ENCODE data around the gene TCF7L2.
"Not testable (repeated sequence)": the region's sequence is repeated elsewhere in the genome, so short reads cannot be mapped to it uniquely, and the experiment has no call there.

The TCF7L2 gene

DNA sequence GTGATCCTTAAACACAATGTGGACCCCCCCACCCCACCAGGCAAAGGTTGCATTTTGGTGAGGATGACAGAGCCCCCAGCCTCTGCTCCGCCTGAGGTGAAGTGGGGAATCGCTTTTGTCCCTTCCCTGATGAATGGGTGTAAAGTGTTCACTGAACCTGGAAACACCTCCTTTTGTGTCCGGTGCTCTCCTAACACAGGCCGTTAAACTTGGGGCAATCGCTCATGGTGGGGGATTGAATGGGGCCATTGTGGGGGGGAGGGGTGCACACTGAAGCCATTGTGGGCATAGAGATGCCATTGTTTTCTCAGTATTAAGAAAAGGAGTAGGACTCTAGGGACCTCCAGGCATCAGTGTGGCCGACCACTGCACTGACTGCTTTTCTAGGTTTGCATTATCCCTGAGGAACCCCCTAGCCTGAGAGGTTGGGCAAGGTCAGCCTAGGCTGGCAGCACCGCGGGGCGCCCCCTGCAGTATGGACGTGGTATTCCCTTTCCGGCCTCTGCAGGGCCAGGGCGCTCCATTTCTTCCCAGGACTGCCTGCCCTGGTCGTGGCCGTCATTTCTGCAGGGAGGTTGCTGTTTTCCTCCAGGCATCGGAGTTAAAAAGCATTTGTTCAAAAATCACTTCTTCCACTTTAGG, 158.3 kb downstream of the TCF7L2 start:
- no peak for DNase-seq (ENCODE audit: extremely low read depth, insufficient read length)
- TF ChIP-seq, protein P1, sequence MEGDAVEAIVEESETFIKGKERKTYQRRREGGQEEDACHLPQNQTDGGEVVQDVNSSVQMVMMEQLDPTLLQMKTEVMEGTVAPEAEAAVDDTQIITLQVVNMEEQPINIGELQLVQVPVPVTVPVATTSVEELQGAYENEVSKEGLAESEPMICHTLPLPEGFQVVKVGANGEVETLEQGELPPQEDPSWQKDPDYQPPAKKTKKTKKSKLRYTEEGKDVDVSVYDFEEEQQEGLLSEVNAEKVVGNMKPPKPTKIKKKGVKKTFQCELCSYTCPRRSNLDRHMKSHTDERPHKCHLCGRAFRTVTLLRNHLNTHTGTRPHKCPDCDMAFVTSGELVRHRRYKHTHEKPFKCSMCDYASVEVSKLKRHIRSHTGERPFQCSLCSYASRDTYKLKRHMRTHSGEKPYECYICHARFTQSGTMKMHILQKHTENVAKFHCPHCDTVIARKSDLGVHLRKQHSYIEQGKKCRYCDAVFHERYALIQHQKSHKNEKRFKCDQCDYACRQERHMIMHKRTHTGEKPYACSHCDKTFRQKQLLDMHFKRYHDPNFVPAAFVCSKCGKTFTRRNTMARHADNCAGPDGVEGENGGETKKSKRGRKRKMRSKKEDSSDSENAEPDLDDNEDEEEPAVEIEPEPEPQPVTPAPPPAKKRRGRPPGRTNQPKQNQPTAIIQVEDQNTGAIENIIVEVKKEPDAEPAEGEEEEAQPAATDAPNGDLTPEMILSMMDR (IDR thresholded peaks at IDR 0.05; ENCODE audit: insufficient read depth, low read length, poor library complexity, severe bottlenecking), result peak; percentile 63
- no peaks in the 10 kb centered on the region for H3K36me3 ChIP-seq (ENCODE audit: control insufficient read depth, insufficient read depth, low read length)
- H3K27me3 ChIP-seq (replicated peaks; ENCODE audit: control insufficient read depth, insufficient read depth, low read length), result no peaks in the 10 kb centered on the region
- H3K4me3 ChIP-seq (replicated peaks; ENCODE audit: low read depth, low read length), result no peak overlapping the region

DNA sequence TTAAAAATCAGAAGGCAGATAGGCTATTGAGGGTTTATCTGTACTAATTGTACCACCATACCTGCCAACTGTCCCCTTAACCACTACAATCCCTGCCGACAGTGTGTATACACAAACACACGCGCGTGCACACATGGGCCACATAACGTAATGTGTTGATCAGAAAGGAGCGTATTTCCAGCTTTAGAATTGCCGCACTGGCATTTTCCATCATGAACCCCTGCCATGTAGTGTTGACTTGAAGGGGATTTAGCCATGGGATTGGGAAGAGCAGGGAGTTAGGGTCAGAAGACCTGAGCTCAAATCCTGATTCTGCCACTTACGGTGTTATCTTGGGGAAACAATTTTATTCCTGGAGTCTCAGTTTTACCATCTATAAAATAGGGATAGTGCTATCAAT, 158.9 kb downstream of the TCF7L2 start:
- Histone ChIP-seq H3K27me3 (replicated peaks; ENCODE audit: control insufficient read depth, insufficient read depth, low read length) (no peaks in the 10 kb centered on the region), H3K4me3 (replicated peaks; ENCODE audit: low read depth, low read length) (no peak overlapping the region), H3K36me3 (ENCODE audit: control insufficient read depth, insufficient read depth, low read length) (no peaks in the 10 kb centered on the region)
- TF ChIP-seq, protein P1 (IDR thresholded peaks at IDR 0.05; ENCODE audit: insufficient read depth, low read length, poor library complexity, severe bottlenecking), result no peak
- no peak for DNase-seq (ENCODE audit: extremely low read depth, insufficient read length)

DNA sequence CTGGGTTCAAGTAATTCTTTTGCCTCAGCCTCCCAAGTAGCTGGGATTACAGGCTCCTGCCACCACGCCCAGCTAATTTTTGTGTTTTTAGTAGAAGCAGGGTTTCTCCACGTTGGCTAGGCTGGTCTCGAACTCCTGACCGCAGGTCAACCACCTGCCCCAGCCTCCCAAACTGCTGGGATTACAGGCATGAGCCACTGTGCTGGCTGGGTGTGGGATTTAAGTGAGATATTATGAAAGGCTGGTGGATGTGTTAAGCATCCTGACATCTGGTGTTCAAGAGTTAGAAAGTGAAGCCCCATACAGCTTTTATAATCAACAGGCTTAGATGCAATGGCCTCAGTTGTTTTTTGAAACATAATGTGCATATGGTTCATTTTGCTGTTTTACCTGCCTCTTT, 159.4 kb downstream of the TCF7L2 start:
- H3K27me3 ChIP-seq (replicated peaks; ENCODE audit: control insufficient read depth, insufficient read depth, low read length); DNase-seq (ENCODE audit: extremely low read depth, insufficient read length); H3K4me3 ChIP-seq (replicated peaks; ENCODE audit: low read depth, low read length); H3K36me3 ChIP-seq (ENCODE audit: control insufficient read depth, insufficient read depth, low read length): not testable (repeated sequence)

DNA sequence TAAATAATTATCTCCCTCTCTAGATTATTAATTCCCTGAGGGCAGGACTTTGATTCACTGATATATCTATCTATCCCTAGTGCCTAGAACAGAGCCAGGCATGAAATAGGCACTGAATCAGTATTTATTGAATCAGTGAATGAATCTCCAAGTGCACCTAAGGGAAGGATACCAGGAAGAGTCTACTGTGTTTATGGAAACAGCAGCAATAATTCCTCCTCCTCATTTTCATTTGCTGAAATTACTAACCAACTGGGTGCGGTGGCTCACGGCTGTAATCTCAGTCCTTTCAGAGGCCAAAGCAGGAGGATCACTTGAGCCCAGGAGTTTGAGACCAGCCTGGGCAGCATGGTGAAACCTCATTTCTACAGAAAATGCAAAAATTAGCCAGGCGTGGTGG, 161.2 kb downstream of the TCF7L2 start:
- no peak overlapping the region for H3K4me3 ChIP-seq (replicated peaks; ENCODE audit: low read depth, low read length)
- no peaks in the 10 kb centered on the region for H3K36me3 ChIP-seq (ENCODE audit: control insufficient read depth, insufficient read depth, low read length)
- TF ChIP-seq, protein P1 (IDR thresholded peaks at IDR 0.05; ENCODE audit: insufficient read depth, low read length, poor library complexity, severe bottlenecking), result no peak
- H3K27me3 ChIP-seq (replicated peaks; ENCODE audit: control insufficient read depth, insufficient read depth, low read length), result no peaks in the 10 kb centered on the region
- DNase-seq (ENCODE audit: extremely low read depth, insufficient read length), result no peak

DNA sequence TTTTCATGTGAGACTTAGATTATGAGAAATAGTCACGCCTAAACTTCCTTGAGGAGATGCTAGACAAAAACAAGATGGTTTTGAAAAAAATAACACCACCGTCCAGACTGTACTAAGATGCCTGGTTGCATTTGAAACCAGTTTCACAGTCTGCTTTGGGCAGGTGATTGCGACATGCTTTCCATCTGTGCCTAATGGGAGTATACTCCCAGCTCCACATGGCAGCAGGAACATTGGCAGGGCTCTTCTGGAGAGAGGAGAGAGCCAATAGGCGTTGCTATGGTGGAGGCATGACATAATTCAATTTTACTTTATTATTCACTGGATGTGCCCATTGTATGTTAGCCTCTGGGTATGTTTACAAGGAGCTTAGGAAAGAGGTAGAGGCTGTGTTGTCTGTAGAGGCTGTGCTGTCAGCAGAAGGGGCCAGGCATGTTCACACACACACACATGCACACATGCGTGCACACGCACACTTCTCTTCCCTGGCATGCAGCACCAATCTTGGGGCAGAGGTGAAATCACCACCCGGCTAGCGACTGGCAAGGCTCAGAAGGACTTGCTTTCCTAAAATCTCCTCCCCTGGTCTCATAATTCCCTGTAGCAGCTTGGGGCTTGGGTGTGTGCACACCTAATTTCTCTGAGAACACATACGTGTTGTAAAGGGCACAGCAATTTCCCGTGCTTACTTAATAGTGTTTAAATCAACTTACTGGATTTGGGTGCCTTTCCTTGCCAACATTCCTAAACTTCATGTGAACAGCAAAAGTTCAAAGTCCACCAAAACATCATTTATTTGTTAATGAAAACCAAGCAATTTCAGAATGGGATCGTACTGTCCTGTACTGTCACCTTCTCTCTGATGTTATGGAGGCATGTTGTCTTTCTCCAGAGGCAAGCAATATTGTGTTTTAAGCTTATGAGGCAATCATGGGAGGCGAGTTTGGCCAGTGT, 162.1 kb downstream of the TCF7L2 start:
- Histone ChIP-seq H3K4me3 (replicated peaks; ENCODE audit: low read depth, low read length) (no peak overlapping the region), H3K36me3 (ENCODE audit: control insufficient read depth, insufficient read depth, low read length) (no peaks in the 10 kb centered on the region), H3K27me3 (replicated peaks; ENCODE audit: control insufficient read depth, insufficient read depth, low read length) (no peaks in the 10 kb centered on the region)
- TF ChIP-seq, protein P1 (IDR thresholded peaks at IDR 0.05; ENCODE audit: insufficient read depth, low read length, poor library complexity, severe bottlenecking), result no peak
- no peak for DNase-seq (ENCODE audit: extremely low read depth, insufficient read length)

DNA sequence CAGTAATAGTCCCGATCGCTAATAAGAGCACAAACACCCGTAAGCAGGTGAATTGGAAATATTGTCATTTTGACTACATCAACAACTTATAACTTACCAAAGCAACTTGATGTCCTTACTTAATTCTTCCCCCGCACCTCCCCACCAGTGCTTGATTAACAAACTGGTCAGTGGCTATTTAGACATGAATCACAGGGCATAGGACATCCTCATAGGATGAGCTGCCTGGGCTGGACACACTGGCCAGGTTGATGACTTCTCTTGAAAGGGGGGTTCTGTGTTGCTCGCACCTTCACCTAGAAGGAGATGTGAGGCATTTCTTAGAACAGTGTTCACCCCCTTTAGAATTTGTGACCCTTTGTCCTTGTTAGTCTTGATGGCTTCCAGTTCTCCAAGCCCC, 163.2 kb downstream of the TCF7L2 start:
- TF ChIP-seq, protein P1 (IDR thresholded peaks at IDR 0.05; ENCODE audit: insufficient read depth, low read length, poor library complexity, severe bottlenecking), result no peak

More for the DNA sequence above, 163.2 kb downstream of the TCF7L2 start:
- no peak overlapping the region for H3K4me3 ChIP-seq (replicated peaks; ENCODE audit: low read depth, low read length)
- no peaks in the 10 kb centered on the region for H3K27me3 ChIP-seq (replicated peaks; ENCODE audit: control insufficient read depth, insufficient read depth, low read length)
- no peak for DNase-seq (ENCODE audit: extremely low read depth, insufficient read length)
- no peaks in the 10 kb centered on the region for H3K36me3 ChIP-seq (ENCODE audit: control insufficient read depth, insufficient read depth, low read length)
